Fibroblast of villous mesenchyme (primary cell): ENCODE results near the gene MGMT. TPM values are rescaled to one million over a fixed set of nuclear protein-coding genes. Genes with fewer than 3 reads are reported as not detected.

Experiments used
- DNase-seq: peaks from one replicate; pipeline ENCODE4 v3.0.0-alpha.2; 2010; ENCODE audit warnings: low read depth
- H3K4me3 ChIP-seq: 2 replicates; pipeline ENCODE4 v1.5.1; 2011; ENCODE audit warnings: low read depth, mild to moderate bottlenecking, low read length
- CTCF ChIP-seq: IDR thresholded peaks from 2 replicates; pipeline ENCODE4 v1.5.1; 2012; ENCODE audit warnings: low read depth, mild to moderate bottlenecking, low read length; ENCODE audit not compliant: insufficient read depth
- total RNA-seq: library from RNA; depleted of rRNA; stranded (reverse); fragments of >200 nt; gene quantifications from 2 replicates; pipeline ENCODE4 v1.2.3, GENCODE V29; 2012

MGMT gene
- total RNA-seq, 1 donor = 10.4 TPM

GRCh38 chr10:129809841-129810240 is 342.8 kb downstream of the MGMT start:
- no peak for DNase-seq
- H3K4me3 ChIP-seq = no peak overlapping the region
- TF ChIP-seq CTCF = no peak

GRCh38 chr10:129811208-129811607 is 344.2 kb downstream of the MGMT start:
- no peak for TF ChIP-seq CTCF
- no peak for DNase-seq
- H3K4me3 ChIP-seq = no peak overlapping the region

GRCh38 chr10:129812398-129812797 is 345.4 kb downstream of the MGMT start:
- no peak overlapping the region for H3K4me3 ChIP-seq
- DNase-seq = no peak
- no peak for TF ChIP-seq CTCF

GRCh38 chr10:129814681-129815646 is 347.9 kb downstream of the MGMT start:
- no peak overlapping the region for H3K4me3 ChIP-seq
- DNase-seq = no peak
- no peak for TF ChIP-seq CTCF

GRCh38 chr10:129815898-129816655 is 349.0 kb downstream of the MGMT start:
- no peak for DNase-seq
- H3K4me3 ChIP-seq = no peak overlapping the region
- TF ChIP-seq CTCF = no peak

GRCh38 chr10:129816656-129817045 is 349.6 kb downstream of the MGMT start:
- DNase-seq = no peak
- no peak overlapping the region for H3K4me3 ChIP-seq
- TF ChIP-seq CTCF = no peak
